ENCODE data around the gene PTGR3.

The PTGR3 gene

DNA sequence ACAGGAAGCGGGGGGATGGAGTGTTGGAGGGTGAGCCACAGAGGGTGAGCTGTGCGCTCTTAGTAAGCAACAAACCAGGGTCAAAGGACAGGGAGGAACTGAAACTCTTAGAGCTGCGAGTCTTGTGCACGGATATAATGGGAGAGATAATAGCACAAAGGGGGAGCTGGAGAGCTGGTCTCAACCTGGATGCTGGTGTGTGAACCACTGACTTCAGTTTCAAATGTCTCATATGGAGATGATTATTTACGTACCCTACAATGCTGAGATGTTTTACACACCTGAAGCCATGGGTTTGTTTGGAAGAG lies 35.9 kb downstream of the PTGR3 start:
- ChIA-PET POLR2A (no interaction called here), CTCF (interaction anchor here (0.6 to 0.7 kb wide), 2 partner anchors 436 to 1083 kb away, joined by 3 to 6 read pairs; no protein-coding TSS in a partner anchor)
- no peak for TF ChIP-seq ZNF548 (tag by site-specific recombination; IDR thresholded peaks at IDR 0.05)
- TF ChIP-seq CTCF (tag by site-specific recombination; IDR thresholded peaks at IDR 0.05) = peak; percentile 21; the same call in 1 of the 2 replicates
- H3K9me3 ChIP-seq (ENCODE audit: control insufficient read depth, insufficient read depth, low read depth, low read length) = no peaks in the 10 kb centered on the region
- H3K4me3 ChIP-seq (ENCODE audit: low read depth, low read length) = no peak overlapping the region
- no peaks in the 10 kb centered on the region for H3K36me3 ChIP-seq (ENCODE audit: control insufficient read depth in 2 of 2, insufficient read depth in 1 of 2, low read length in 2 of 2)
- H3K4me1 ChIP-seq (ENCODE audit: control insufficient read depth, insufficient read depth, low read length) = no peaks in the 10 kb centered on the region
- H3K27ac ChIP-seq (ENCODE audit: extremely low read depth, low read depth, low read length) = no peak overlapping the region

DNA sequence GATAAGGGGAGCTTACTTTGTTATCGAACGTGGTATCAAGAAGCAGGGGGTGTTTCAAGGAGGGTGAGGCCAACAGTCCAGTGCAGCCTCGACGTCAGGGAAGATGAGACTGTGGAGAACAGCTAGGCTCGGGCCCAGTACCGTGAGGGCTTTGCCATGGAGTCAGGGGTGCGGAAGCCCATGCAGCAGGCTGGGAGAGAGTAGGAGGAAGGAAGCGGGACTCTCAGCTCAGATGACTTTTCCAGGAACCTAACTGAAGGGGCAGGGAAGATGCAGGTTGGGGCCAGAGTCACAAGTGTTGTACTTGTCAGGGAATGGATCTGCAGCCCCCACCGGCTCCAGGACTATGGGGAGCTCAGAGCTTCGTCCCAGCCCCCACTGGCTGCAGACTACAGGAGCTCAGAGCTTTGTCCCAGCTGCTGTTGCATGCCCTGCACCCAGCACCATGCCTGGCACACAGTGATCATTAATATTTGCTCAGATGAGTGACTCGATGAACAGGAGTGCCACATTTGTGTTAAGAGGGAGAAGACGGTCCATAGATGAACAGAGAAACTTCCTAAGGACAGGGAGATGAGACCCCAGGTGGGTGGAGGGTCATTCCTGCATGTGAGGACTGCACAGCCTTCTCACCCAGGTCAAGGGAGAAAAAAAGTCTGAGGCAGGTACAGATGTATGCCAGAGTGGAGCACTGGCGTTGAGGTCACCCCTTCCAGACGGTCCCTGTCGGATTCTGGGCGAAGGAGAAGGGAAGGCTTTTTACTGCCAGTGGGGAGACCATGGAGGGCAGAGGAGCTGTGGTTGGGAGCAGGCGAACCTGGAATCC lies 36.4 kb downstream of the PTGR3 start:
- ChIA-PET CTCF (interaction anchor here (0.6 to 0.7 kb wide), 2 partner anchors 437 to 1084 kb away, joined by 3 to 6 read pairs; no protein-coding TSS in a partner anchor), POLR2A (no interaction called here)
- Histone ChIP-seq H3K4me1 (ENCODE audit: control insufficient read depth, insufficient read depth, low read length) (no peaks in the 10 kb centered on the region), H3K36me3 (ENCODE audit: control insufficient read depth in 2 of 2, insufficient read depth in 1 of 2, low read length in 2 of 2) (no peaks in the 10 kb centered on the region), H3K4me3 (ENCODE audit: low read depth, low read length) (no peak overlapping the region), H3K9me3 (ENCODE audit: control insufficient read depth, insufficient read depth, low read depth, low read length) (no peaks in the 10 kb centered on the region), H3K27ac (ENCODE audit: extremely low read depth, low read depth, low read length) (no peak overlapping the region)
- TF ChIP-seq ZNF654 (tag by site-specific recombination; IDR thresholded peaks at IDR 0.05; ENCODE audit: low read depth) = no peak

- TF ChIP-seq ZNF19 (tag by site-specific recombination; IDR thresholded peaks at IDR 0.05; ENCODE audit: low read depth) = no peak
- TF ChIP-seq ZNF214 (tag by site-specific recombination; IDR thresholded peaks at IDR 0.05; ENCODE audit: borderline replicate concordance) = no peak
- TF ChIP-seq ZNF560 (tag by site-specific recombination; IDR thresholded peaks at IDR 0.05; ENCODE audit: borderline replicate concordance) = no peak
- TF ChIP-seq ZNF837 (tag by site-specific recombination; IDR thresholded peaks at IDR 0.05) = no peak
- TF ChIP-seq, protein P1, sequence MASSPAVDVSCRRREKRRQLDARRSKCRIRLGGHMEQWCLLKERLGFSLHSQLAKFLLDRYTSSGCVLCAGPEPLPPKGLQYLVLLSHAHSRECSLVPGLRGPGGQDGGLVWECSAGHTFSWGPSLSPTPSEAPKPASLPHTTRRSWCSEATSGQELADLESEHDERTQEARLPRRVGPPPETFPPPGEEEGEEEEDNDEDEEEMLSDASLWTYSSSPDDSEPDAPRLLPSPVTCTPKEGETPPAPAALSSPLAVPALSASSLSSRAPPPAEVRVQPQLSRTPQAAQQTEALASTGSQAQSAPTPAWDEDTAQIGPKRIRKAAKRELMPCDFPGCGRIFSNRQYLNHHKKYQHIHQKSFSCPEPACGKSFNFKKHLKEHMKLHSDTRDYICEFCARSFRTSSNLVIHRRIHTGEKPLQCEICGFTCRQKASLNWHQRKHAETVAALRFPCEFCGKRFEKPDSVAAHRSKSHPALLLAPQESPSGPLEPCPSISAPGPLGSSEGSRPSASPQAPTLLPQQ (tag by site-specific recombination; IDR thresholded peaks at IDR 0.05) = no peak
- no peak for TF ChIP-seq SP2 (tag by site-specific recombination; IDR thresholded peaks at IDR 0.05)
- no peak for TF ChIP-seq GFI1B (tag by site-specific recombination; IDR thresholded peaks at IDR 0.05)
- TF ChIP-seq SP7 (tag by site-specific recombination; IDR thresholded peaks at IDR 0.05) = no peak
- no peak for TF ChIP-seq KLF9 (tag by site-specific recombination; IDR thresholded peaks at IDR 0.05; ENCODE audit: low read depth)
- TF ChIP-seq ZSCAN30 (tag by site-specific recombination; IDR thresholded peaks at IDR 0.05) = no peak
- TF ChIP-seq ZNF121 (tag by site-specific recombination; IDR thresholded peaks at IDR 0.05) = no peak
- TF ChIP-seq ZFP69B (tag by site-specific recombination; IDR thresholded peaks at IDR 0.05) = no peak
- no peak for TF ChIP-seq ZBTB8A (tag by site-specific recombination; IDR thresholded peaks at IDR 0.05)
- TF ChIP-seq, protein P2, sequence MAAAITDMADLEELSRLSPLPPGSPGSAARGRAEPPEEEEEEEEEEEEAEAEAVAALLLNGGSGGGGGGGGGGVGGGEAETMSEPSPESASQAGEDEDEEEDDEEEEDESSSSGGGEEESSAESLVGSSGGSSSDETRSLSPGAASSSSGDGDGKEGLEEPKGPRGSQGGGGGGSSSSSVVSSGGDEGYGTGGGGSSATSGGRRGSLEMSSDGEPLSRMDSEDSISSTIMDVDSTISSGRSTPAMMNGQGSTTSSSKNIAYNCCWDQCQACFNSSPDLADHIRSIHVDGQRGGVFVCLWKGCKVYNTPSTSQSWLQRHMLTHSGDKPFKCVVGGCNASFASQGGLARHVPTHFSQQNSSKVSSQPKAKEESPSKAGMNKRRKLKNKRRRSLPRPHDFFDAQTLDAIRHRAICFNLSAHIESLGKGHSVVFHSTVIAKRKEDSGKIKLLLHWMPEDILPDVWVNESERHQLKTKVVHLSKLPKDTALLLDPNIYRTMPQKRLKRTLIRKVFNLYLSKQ (tag by site-specific recombination; IDR thresholded peaks at IDR 0.05; ENCODE audit: borderline replicate concordance) = no peak
- ChIA-PET POLR2A (no interaction called here), CTCF (interaction anchor here (0.6 to 0.7 kb wide), 3 partner anchors 128 to 1509 kb away, joined by 3 to 5 read pairs (median 3); no protein-coding TSS in a partner anchor)
- Histone ChIP-seq H3K4me3 (ENCODE audit: low read depth, low read length) (no peak overlapping the region), H3K4me1 (ENCODE audit: control insufficient read depth, insufficient read depth, low read length) (no peaks in the 10 kb centered on the region), H3K36me3 (ENCODE audit: control insufficient read depth in 2 of 2, insufficient read depth in 1 of 2, low read length in 2 of 2) (no peaks in the 10 kb centered on the region), H3K27ac (ENCODE audit: extremely low read depth, low read depth, low read length) (no peak overlapping the region), H3K9me3 (ENCODE audit: control insufficient read depth, insufficient read depth, low read depth, low read length) (no peaks in the 10 kb centered on the region)
Observed at GRCh38 chr18:75170916-75171315, 38.0 kb downstream of the PTGR3 start.
